ENCODE data around the gene LINGO1. TPM values are rescaled to one million over a fixed set of nuclear protein-coding genes. Genes with fewer than 3 reads are reported as not detected.

LINGO1 gene
- total and polyA plus RNA-seq, 12 donors: 0.21 to 2.7 (median 0.96) TPM; not detected in 2

DNA sequence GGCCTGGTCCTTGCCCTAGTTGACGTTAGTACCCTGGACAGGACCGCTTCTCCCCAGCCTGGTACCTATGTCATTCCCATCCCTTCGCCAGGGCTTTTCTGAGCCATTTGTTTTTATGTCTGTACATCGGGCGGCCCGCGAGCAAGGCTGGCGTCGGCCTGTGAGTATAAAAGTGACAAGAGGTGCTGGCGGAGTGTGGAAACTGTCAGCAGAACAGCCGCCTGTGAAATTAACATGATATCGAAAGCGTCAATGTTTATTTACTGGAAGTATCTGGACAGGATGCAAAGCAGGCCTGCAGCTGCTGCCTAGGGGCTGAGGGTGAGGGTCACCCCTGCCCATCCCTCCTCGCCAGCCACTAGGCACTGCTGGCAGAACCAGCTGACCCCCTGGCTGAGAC, 33.4 kb downstream of the LINGO1 start:
- H3K9me3 ChIP-seq (replicated peaks in 1 of 3): no peaks in the 10 kb centered on the region
- H3K27me3 ChIP-seq: no peaks in the 10 kb centered on the region
- no peak overlapping the region for H3K27ac ChIP-seq
- H3K4me3 ChIP-seq: no peak overlapping the region
- no peaks in the 10 kb centered on the region for H3K36me3 ChIP-seq (replicated peaks in 1 of 2)
- WGBS, 4 donors: 89 to 92% (median 91%) methylated on average over 14 of the region's 14 CpGs
- no peak for TF ChIP-seq POLR2A (IDR thresholded peaks at IDR 0.05)
- TF ChIP-seq, protein P1, sequence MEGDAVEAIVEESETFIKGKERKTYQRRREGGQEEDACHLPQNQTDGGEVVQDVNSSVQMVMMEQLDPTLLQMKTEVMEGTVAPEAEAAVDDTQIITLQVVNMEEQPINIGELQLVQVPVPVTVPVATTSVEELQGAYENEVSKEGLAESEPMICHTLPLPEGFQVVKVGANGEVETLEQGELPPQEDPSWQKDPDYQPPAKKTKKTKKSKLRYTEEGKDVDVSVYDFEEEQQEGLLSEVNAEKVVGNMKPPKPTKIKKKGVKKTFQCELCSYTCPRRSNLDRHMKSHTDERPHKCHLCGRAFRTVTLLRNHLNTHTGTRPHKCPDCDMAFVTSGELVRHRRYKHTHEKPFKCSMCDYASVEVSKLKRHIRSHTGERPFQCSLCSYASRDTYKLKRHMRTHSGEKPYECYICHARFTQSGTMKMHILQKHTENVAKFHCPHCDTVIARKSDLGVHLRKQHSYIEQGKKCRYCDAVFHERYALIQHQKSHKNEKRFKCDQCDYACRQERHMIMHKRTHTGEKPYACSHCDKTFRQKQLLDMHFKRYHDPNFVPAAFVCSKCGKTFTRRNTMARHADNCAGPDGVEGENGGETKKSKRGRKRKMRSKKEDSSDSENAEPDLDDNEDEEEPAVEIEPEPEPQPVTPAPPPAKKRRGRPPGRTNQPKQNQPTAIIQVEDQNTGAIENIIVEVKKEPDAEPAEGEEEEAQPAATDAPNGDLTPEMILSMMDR (IDR thresholded peaks at IDR 0.05): no peak
- intact Hi-C loops (cut with DNase I): no loop called here
- no peak for DNase-seq
- no peaks in the 10 kb centered on the region for H3K4me1 ChIP-seq (replicated peaks in 1 of 2)

DNA sequence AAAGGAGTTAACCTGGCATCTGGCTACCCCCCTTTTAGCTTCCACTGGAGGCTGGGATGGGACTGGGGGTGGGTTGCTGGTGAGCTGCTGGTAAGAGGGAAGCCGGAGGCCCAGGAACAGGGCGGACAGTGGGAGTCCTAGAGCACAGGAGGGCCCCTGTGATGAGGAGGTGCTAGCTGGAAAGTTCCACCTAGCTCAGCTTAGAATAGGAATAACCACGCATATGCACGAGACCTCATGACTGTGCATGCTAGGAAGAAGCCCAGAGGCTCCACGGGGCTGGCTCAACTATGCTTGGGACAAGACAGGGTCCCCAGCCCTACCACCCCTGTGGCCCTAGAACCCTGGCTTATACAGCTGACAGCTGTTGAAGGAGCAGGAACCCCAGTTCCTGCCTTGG, 34.1 kb downstream of the LINGO1 start:
- Histone ChIP-seq H3K36me3 (replicated peaks in 1 of 2) (no peaks in the 10 kb centered on the region), H3K4me3 (no peak overlapping the region), H3K27ac (no peak overlapping the region), H3K4me1 (replicated peaks in 1 of 2) (no peaks in the 10 kb centered on the region), H3K9me3 (replicated peaks in 1 of 3) (no peaks in the 10 kb centered on the region), H3K27me3 (no peaks in the 10 kb centered on the region)
- intact Hi-C loops (cut with DNase I): no loop called here
- 88 to 94% (median 88%) methylated on average over 5 of the region's 5 CpGs; no CpG with 5 or more reads in 1 of the 4 donors for WGBS, 4 donors
- no peak for DNase-seq
- TF ChIP-seq, protein P1 (IDR thresholded peaks at IDR 0.05): no peak
- no peak for TF ChIP-seq POLR2A (IDR thresholded peaks at IDR 0.05)

DNA sequence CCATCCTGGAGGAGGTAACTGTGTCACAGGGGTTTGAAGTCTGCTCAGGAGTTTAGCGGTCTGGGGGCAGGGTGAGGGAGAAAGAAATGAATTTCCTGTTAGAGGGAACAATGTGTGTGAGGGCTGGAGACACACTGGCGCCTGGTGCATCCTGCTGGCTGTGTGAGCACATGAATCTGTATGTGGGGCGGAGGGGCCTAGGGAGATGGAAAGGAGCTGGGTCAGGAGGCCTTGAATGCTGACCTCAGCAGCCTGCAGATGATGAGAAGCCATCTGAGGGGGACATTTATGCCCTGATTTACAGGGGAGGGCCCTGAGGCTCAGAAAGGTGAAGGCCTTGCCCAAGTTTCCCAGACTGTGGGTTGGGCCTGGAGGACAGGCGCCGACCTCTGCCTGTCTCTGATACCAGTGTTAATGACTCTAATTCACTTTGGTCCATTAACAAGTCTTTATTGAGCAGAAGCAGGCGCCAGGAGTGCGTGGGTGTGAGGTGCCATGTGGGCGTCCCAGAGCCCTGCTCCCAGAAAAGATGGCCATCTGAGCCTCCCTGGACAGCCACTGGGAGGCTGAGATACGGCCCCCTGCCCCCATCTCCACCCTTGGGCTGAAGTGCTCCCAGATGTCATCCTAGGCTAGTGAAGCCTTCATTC, 34.8 kb downstream of the LINGO1 start:
- intact Hi-C loops (cut with DNase I): no loop called here
- Histone ChIP-seq H3K9me3 (replicated peaks in 1 of 3) (no peaks in the 10 kb centered on the region), H3K4me1 (replicated peaks in 1 of 2) (no peaks in the 10 kb centered on the region), H3K27me3 (no peaks in the 10 kb centered on the region), H3K36me3 (replicated peaks in 1 of 2) (no peaks in the 10 kb centered on the region), H3K4me3 (no peak overlapping the region), H3K27ac (no peak overlapping the region)
- WGBS, 4 donors: 80 to 88% (median 84%) methylated on average over 9 of the region's 9 CpGs
- peak in 1 of 7 donors; percentile 68 for DNase-seq
- TF ChIP-seq, protein P1 (IDR thresholded peaks at IDR 0.05): no peak
- TF ChIP-seq POLR2A (IDR thresholded peaks at IDR 0.05): no peak

DNA sequence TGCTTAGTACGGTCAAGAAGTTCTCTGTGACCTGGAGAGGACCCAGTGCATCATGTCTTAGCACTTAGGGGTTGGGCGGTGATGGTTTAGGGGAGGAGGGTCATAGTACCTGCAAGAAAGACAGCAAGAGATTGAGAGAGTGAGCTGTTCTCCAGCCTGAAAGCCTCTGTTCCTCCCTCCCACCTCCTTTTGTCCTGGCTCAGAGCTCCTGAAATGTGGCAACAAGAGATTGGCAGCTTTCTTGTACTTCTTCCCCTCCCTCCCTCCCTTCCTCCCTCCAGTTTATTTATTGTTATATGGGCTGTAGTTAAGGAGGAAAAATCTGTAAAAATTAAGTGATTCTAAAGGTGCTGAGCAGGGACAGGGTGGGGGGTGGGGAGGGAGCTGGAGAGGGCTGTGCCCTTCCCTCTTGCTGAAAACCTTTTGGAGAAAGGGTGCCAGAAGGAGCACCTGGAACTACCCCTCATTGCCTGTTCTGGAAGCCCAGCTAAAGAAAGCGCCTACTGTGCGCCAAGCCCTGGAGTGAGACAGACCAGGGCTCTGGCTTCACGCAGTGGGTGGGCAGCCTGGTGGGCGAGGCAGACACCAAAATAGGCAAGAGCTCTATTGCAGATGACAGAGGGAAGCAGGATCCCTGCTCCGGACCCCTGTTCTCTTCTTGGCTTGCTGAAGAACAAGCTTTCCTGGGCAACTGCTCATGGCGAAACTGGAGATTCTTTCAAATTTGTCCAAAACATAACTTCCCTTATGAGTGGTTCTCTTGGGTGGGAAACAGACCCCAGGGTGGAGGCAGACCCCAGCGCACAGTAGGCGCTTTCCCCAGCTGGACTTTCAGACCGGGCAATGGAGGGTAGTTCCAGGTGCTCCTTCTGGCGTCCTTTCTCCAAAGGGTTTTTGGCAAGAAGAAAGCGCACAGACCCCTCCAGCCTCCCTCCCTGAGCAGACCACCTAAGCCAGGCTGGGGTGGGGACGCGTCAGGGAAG, 35.6 kb downstream of the LINGO1 start:
- Histone ChIP-seq H3K9me3 (replicated peaks in 1 of 3) (no peaks in the 10 kb centered on the region), H3K4me1 (replicated peaks in 1 of 2) (no peaks in the 10 kb centered on the region), H3K27ac (no peak overlapping the region), H3K27me3 (no peaks in the 10 kb centered on the region), H3K4me3 (no peak overlapping the region), H3K36me3 (replicated peaks in 1 of 2) (no peaks in the 10 kb centered on the region)
- intact Hi-C loops (cut with DNase I): no loop called here
- 82 to 96% (median 91%) methylated on average over 15 of the region's 15 CpGs for WGBS, 4 donors
- no peak for DNase-seq
- TF ChIP-seq, protein P1 (IDR thresholded peaks at IDR 0.05): no peak
- no peak for TF ChIP-seq POLR2A (IDR thresholded peaks at IDR 0.05)

Measured in adrenal gland (tissue), 12 donors.